Endothelial cell of umbilical vein (primary cell): Measurements from ENCODE around the gene UBE2QL1. TPM values are rescaled to one million over a fixed set of nuclear protein-coding genes. Genes with fewer than 3 reads are reported as not detected.

Experiments
- BruUV-seq: library from RNA; stranded (reverse); fragments of 400-500 nt; replicated peaks from 2 replicates; lab custom pipeline; 2021; lab: Mats Ljungman, UMichigan
- CTCF ChIA-PET: fragments of 300-600, 350-600 bp; sonication (Branson Sonifier 250); formaldehyde crosslinking; loops from one replicate; lab custom pipeline; 2021; ENCODE audit warnings: antibody characterized with exemption, inconsistent platforms; lab: Charles Lee
- POLR2A ChIA-PET: fragments of 300-600, 350-600 bp; sonication (Branson Sonifier 250); formaldehyde crosslinking; loops from one replicate; lab custom pipeline; 2021; ENCODE audit warnings: antibody characterized with exemption, inconsistent platforms; lab: Charles Lee
- DNase-seq: peaks from one replicate; pipeline ENCODE4 v3.0.0-alpha.2; 2011; ENCODE audit warnings: low read depth, low spot score
- FAIRE-seq: peaks from 2 replicates; lab custom pipeline; 2011; peaks lifted over from hg19 to GRCh38; lab: Jason Lieb, UNC
- H2AFZ ChIP-seq: 2 replicates; pipeline ENCODE4 v1.6.0; 2012; ENCODE audit warnings: low read depth, low read length, control low read depth, inconsistent platforms
- H3K27ac ChIP-seq: 2 replicates; pipeline ENCODE4 v1.5.1; 2011; ENCODE audit warnings: low read depth, mild to moderate bottlenecking, control low read depth, low read length, moderate library complexity; ENCODE audit not compliant: insufficient read depth
- H3K27me3 ChIP-seq, 2 experiments: 2 replicates each; pipeline versions ENCODE4 v1.6.0 to v1.6.1; 2011; ENCODE audit warnings: low read length in 2 of 2, mixed read lengths in 1 of 2; ENCODE audit not compliant: control insufficient read depth in 2 of 2, insufficient read depth in 2 of 2
- H3K36me3 ChIP-seq, 2 experiments: 2 replicates in 1 of 2; 3 replicates in 1 of 2; pipeline ENCODE4 v1.5.1; 2011; ENCODE audit warnings: low read length in 2 of 2, mild to moderate bottlenecking in 1 of 2, moderate library complexity in 1 of 2; ENCODE audit not compliant: control insufficient read depth in 2 of 2, insufficient read depth in 2 of 2; ENCODE audit errors: extremely low read depth in 1 of 2
- H3K4me1 ChIP-seq: 3 replicates; pipeline ENCODE4 v1.5.1; 2011; ENCODE audit warnings: mild to moderate bottlenecking, low read length; ENCODE audit not compliant: control insufficient read depth, insufficient read depth; ENCODE audit errors: extremely low read depth
- H3K4me2 ChIP-seq: 2 replicates; pipeline ENCODE4 v1.6.1; 2011; ENCODE audit warnings: low read length, control low read depth, mixed read lengths; ENCODE audit not compliant: insufficient read depth
- H3K4me3 ChIP-seq, 3 experiments: fragments of 200-600 bp in 1 of 3; sonication (generic), shearing (Covaris generic) in 1 of 3; replicated peaks in 1 of 3; 2 replicates each; pipeline ENCODE4 v1.5.1; 2011 to 2016; ENCODE audit warnings: control low read depth in 3 of 3, low read length in 3 of 3, mild to moderate bottlenecking in 2 of 3, inconsistent platforms in 1 of 3, low read depth in 1 of 3, moderate library complexity in 1 of 3; ENCODE audit not compliant: insufficient read depth in 1 of 3
- H3K79me2 ChIP-seq: 2 replicates; pipeline ENCODE4 v1.6.0; 2012; ENCODE audit warnings: low read length, inconsistent platforms; ENCODE audit not compliant: control insufficient read depth, insufficient read depth
- H3K9ac ChIP-seq: replicated peaks from 2 replicates; pipeline ENCODE3; 2011; ENCODE audit warnings: low read length, control low read depth; ENCODE audit not compliant: insufficient read depth; ENCODE audit errors: extremely low read depth
- H3K9me1 ChIP-seq: replicated peaks from 3 replicates; pipeline ENCODE4 v1.6.0; 2011; ENCODE audit warnings: mild to moderate bottlenecking, low read length; ENCODE audit not compliant: control insufficient read depth, insufficient read depth; ENCODE audit errors: extremely low read depth
- H3K9me3 ChIP-seq: replicated peaks from 2 replicates; pipeline ENCODE4 v1.5.1; 2012; ENCODE audit warnings: low read length, inconsistent platforms; ENCODE audit not compliant: control insufficient read depth, insufficient read depth
- H4K20me1 ChIP-seq: replicated peaks from 2 replicates; pipeline ENCODE3; 2011; ENCODE audit warnings: mild to moderate bottlenecking, low read length; ENCODE audit not compliant: control insufficient read depth, insufficient read depth; ENCODE audit errors: extremely low read depth
- CTCF ChIP-seq, 2 donors: IDR thresholded peaks; 1 replicate in 1 of 2; 2 replicates in 1 of 2; pipeline ENCODE4 v1.5.1; 2011; ENCODE audit warnings: low read length in 2 of 2, mild to moderate bottlenecking in 2 of 2, moderate library complexity in 2 of 2, control low read depth in 1 of 2, inconsistent platforms in 1 of 2, low read depth in 1 of 2; ENCODE audit not compliant: insufficient read depth in 1 of 2; ENCODE audit errors: extremely low read depth in 1 of 2
- EZH2 ChIP-seq: IDR thresholded peaks from 2 replicates; pipeline ENCODE4 v1.6.1; 2012; ENCODE audit warnings: borderline replicate concordance, low read depth, mild to moderate bottlenecking, moderate library complexity, low read length, inconsistent platforms; ENCODE audit not compliant: severe bottlenecking
- FOS ChIP-seq: IDR thresholded peaks from 2 replicates; pipeline ENCODE4 v1.6.1; 2011; ENCODE audit warnings: mild to moderate bottlenecking, low read length, moderate library complexity, borderline replicate concordance; ENCODE audit not compliant: insufficient read depth
- GATA2 ChIP-seq: IDR thresholded peaks from 2 replicates; pipeline ENCODE4 v1.7.0; 2011; ENCODE audit warnings: low read depth, mild to moderate bottlenecking, moderate library complexity, mixed read lengths, low read length; ENCODE audit not compliant: insufficient read length, insufficient read depth
- JUN ChIP-seq: IDR thresholded peaks from 2 replicates; pipeline ENCODE4 v1.6.1; 2011; ENCODE audit warnings: borderline replicate concordance, low read depth; ENCODE audit not compliant: insufficient read length, insufficient read depth
- MAX ChIP-seq: IDR thresholded peaks from 2 replicates; pipeline ENCODE4 v1.6.1; 2011; ENCODE audit not compliant: insufficient read depth, insufficient read length
- MYC ChIP-seq: IDR thresholded peaks from one replicate; pipeline ENCODE4 v1.6.1; 2011; ENCODE audit warnings: mild to moderate bottlenecking, low read depth, low read length
- POLR2A ChIP-seq: IDR thresholded peaks from 2 replicates; pipeline ENCODE4 v1.6.1; 2012; ENCODE audit warnings: low read depth, mild to moderate bottlenecking, control low read depth, low read length
- POLR2AphosphoS5 ChIP-seq: IDR thresholded peaks from 2 replicates; pipeline ENCODE4 v1.6.1; 2012; ENCODE audit warnings: low read depth, mild to moderate bottlenecking, control low read depth, low read length, moderate library complexity; ENCODE audit not compliant: insufficient read depth
- dilution Hi-C: fragments of 300-500 bp; cut with MboI; formaldehyde crosslinking; loops from one replicate; pipeline ENCODE4 v1.15.0; 2019; ENCODE audit warnings: low sequenced_read_pairs; ENCODE audit not compliant: extremely low pct_ligation_motif_present
- intact Hi-C: fragments of 100-400 bp; cut with micrococcal nuclease; formaldehyde crosslinking; loops from one replicate; pipeline ENCODE4 v1.10.0; 2022
- polyA plus RNA-seq, 4 experiments: library from polyadenylated mRNA; depleted of rRNA in 3 of 4; stranded (reverse) in 3 of 4; unstranded in 1 of 4; fragments of >200 nt; gene quantifications; 2 replicates each; pipeline versions ENCODE4 v1.2.1 to v1.2.3, GENCODE V29; 2011 to 2012; ENCODE audit warnings: missing spikeins in 1 of 4
- total RNA-seq: library from RNA; stranded (reverse); gene quantifications from 2 replicates; pipeline ENCODE4 v1.2.3, GENCODE V29; 2021

Gene UBE2QL1
- total and polyA plus RNA-seq, 2 donors (not counting 3 experiments of a cell fraction or from before 2014, with no cell fraction given) = 0.04 to 0.15 TPM

GRCh38 chr5:6506611-6507010 is 58.0 kb downstream of the UBE2QL1 start:
- Histone ChIP-seq H3K9ac (no peak overlapping the region), H3K9me3 (no peaks in the 10 kb centered on the region), H3K36me3 (no peaks in the 10 kb centered on the region), H3K4me1 (no peaks in the 10 kb centered on the region), H3K27ac (no peak overlapping the region), H3K79me2 (no peaks in the 10 kb centered on the region), H4K20me1 (no peaks in the 10 kb centered on the region), H3K4me2 (no peak overlapping the region), H3K27me3 (no peaks in the 10 kb centered on the region), H3K4me3 (no peak overlapping the region), H2AFZ (no peak overlapping the region), H3K9me1 (no peaks in the 10 kb centered on the region)
- POLR2A ChIA-PET = no interaction called here
- no peak for TF ChIP-seq JUN
- no peak for TF ChIP-seq EZH2
- no peak for TF ChIP-seq GATA2
- TF ChIP-seq FOS = no peak
- no peak for TF ChIP-seq POLR2AphosphoS5
- dilution Hi-C loops (no loop called here), intact Hi-C loops (no loop called here)
- no TSS peak for BruUV-seq
- no peak for FAIRE-seq
- CTCF ChIA-PET = no interaction called here
- DNase-seq = no peak

GRCh38 chr5:6508931-6509330 is 60.3 kb downstream of the UBE2QL1 start:
- CTCF ChIA-PET = no interaction called here
- no TSS peak for BruUV-seq

More at GRCh38 chr5:6508931-6509330, 60.3 kb downstream of the UBE2QL1 start:
- no peak overlapping the region for H3K27ac ChIP-seq
- dilution Hi-C loops = no loop called here
- H3K4me3 ChIP-seq = no peak overlapping the region
- H3K9me3 ChIP-seq = no peaks in the 10 kb centered on the region
- no peak overlapping the region for H2AFZ ChIP-seq
- intact Hi-C loops = no loop called here
- H3K9me1 ChIP-seq = no peaks in the 10 kb centered on the region
- H3K9ac ChIP-seq = no peak overlapping the region
- H3K4me2 ChIP-seq = no peak overlapping the region
- H3K79me2 ChIP-seq = no peaks in the 10 kb centered on the region
- H3K36me3 ChIP-seq = no peaks in the 10 kb centered on the region
- DNase-seq (no peak), FAIRE-seq (no peak)
- no peaks in the 10 kb centered on the region for H3K4me1 ChIP-seq
- POLR2A ChIA-PET = no interaction called here
- TF ChIP-seq JUN (no peak), CTCF (IDR thresholded peaks at IDR 0.05; ENCODE audit: extremely low read depth in 1 of 2, insufficient read depth in 1 of 2, low read depth in 1 of 2, low read length in 2 of 2) (no peak), GATA2 (no peak), POLR2A (no peak), POLR2AphosphoS5 (no peak), FOS (no peak), EZH2 (no peak), MYC (no peak), MAX (no peak)
- H4K20me1 ChIP-seq = no peaks in the 10 kb centered on the region
- no peaks in the 10 kb centered on the region for H3K27me3 ChIP-seq
